ENCODE measurements around the gene SHC2. TPM values are rescaled to one million over a fixed set of nuclear protein-coding genes. Genes with fewer than 3 reads are reported as not detected.

Gene SHC2
- total RNA-seq, 1 experiment from 2014 or later, result 0.18 TPM

- no peak for TF ChIP-seq EZH2phosphoT487 (IDR thresholded peaks at IDR 0.05; ENCODE audit: borderline replicate concordance, low read length)
- TF ChIP-seq EZH2 (IDR thresholded peaks at IDR 0.05; ENCODE audit: low read length, unreplicated experiment), result no peak
- TF ChIP-seq, protein P1, sequence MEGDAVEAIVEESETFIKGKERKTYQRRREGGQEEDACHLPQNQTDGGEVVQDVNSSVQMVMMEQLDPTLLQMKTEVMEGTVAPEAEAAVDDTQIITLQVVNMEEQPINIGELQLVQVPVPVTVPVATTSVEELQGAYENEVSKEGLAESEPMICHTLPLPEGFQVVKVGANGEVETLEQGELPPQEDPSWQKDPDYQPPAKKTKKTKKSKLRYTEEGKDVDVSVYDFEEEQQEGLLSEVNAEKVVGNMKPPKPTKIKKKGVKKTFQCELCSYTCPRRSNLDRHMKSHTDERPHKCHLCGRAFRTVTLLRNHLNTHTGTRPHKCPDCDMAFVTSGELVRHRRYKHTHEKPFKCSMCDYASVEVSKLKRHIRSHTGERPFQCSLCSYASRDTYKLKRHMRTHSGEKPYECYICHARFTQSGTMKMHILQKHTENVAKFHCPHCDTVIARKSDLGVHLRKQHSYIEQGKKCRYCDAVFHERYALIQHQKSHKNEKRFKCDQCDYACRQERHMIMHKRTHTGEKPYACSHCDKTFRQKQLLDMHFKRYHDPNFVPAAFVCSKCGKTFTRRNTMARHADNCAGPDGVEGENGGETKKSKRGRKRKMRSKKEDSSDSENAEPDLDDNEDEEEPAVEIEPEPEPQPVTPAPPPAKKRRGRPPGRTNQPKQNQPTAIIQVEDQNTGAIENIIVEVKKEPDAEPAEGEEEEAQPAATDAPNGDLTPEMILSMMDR (conservative IDR thresholded peaks at IDR 0.05; ENCODE audit: low read depth, low read length), result no peak
- Histone ChIP-seq H3K4me2 (ENCODE audit: low read length) (no peak overlapping the region), H3K9me2 (replicated peaks; ENCODE audit: low read length) (no peaks in the 10 kb centered on the region), H3K4me1 (ENCODE audit: insufficient read depth, low read length) (0 out of 2 replicates have a peak, but pooled peaks cover 3% of the 10 kb centered on the region), H2AFZ (ENCODE audit: low read length) (no peak overlapping the region; the same call in 1 of the 2 replicates), H3K27me3 (ENCODE audit: low read length) (0 out of 2 replicates have a peak, but pooled peaks cover 8% of the 10 kb centered on the region), H3K79me2 (ENCODE audit: low read length) (no peaks in the 10 kb centered on the region), H3K36me3 (ENCODE audit: low read depth, low read length) (no peaks in the 10 kb centered on the region), H4K20me1 (ENCODE audit: low read length) (no peaks in the 10 kb centered on the region), H3F3A (ENCODE audit: low read length, unreplicated experiment) (no peaks in the 10 kb centered on the region), H3K9me3 (ENCODE audit: low read length) (no peaks in the 10 kb centered on the region), H3K27ac (ENCODE audit: low read length) (no peak overlapping the region), H3K9ac (ENCODE audit: low read length) (no peak overlapping the region), H3K4me3 (ENCODE audit: low read length) (no peak overlapping the region)
- ChIA-PET CTCF (no interaction called here), POLR2A (ENCODE audit: unreplicated experiment) (no interaction called here)
- no TSS peak for BruUV-seq (replicated peaks)
- intact Hi-C loops (cut with micrococcal nuclease), result no loop called here
- ATAC-seq (0 out of 2 replicates have a peak, but pooled peaks have one; percentile 42), DNase-seq (no peak)
These were observed 82.8 kb downstream of the SHC2 start for GRCh38 chr19:377801-378581.

GRCh38 chr19:376111-376470 lies 84.7 kb downstream of the SHC2 start:
- POLR2A ChIA-PET (ENCODE audit: unreplicated experiment), result no interaction called here
- no TSS peak for BruUV-seq (replicated peaks)
- no peaks in the 10 kb centered on the region for H3K36me3 ChIP-seq (ENCODE audit: low read depth, low read length)
- no peak overlapping the region for H3K4me2 ChIP-seq (ENCODE audit: low read length)
- H2AFZ ChIP-seq (ENCODE audit: low read length), result no peak overlapping the region
- intact Hi-C loops (cut with micrococcal nuclease), result no loop called here
- no peaks in the 10 kb centered on the region for H4K20me1 ChIP-seq (ENCODE audit: low read length)
- H3K4me1 ChIP-seq (ENCODE audit: insufficient read depth, low read length), result no peaks in the 10 kb centered on the region
- TF ChIP-seq EZH2phosphoT487 (IDR thresholded peaks at IDR 0.05; ENCODE audit: borderline replicate concordance, low read length) (no peak), EZH2 (IDR thresholded peaks at IDR 0.05; ENCODE audit: low read length, unreplicated experiment) (no peak)
- TF ChIP-seq, protein P1 (conservative IDR thresholded peaks at IDR 0.05; ENCODE audit: low read depth, low read length), result no peak
- H3K79me2 ChIP-seq (ENCODE audit: low read length), result no peaks in the 10 kb centered on the region
- CTCF ChIA-PET, result no interaction called here
- H3K9me2 ChIP-seq (replicated peaks; ENCODE audit: low read length), result no peaks in the 10 kb centered on the region
- H3K27me3 ChIP-seq (ENCODE audit: low read length), result 0 out of 2 replicates have a peak, but pooled peaks cover 15% of the 10 kb centered on the region
- H3K9me3 ChIP-seq (ENCODE audit: low read length), result no peaks in the 10 kb centered on the region
- no peak for DNase-seq
- no peaks in the 10 kb centered on the region for H3F3A ChIP-seq (ENCODE audit: low read length, unreplicated experiment)
- H3K9ac ChIP-seq (ENCODE audit: low read length), result no peak overlapping the region
- ATAC-seq, result no peak
- H3K4me3 ChIP-seq (ENCODE audit: low read length), result no peak overlapping the region
- H3K27ac ChIP-seq (ENCODE audit: low read length), result no peak overlapping the region

All from PC-3 (cell line).